Measurements from ENCODE around the gene ROGDI.

The ROGDI gene

DNA sequence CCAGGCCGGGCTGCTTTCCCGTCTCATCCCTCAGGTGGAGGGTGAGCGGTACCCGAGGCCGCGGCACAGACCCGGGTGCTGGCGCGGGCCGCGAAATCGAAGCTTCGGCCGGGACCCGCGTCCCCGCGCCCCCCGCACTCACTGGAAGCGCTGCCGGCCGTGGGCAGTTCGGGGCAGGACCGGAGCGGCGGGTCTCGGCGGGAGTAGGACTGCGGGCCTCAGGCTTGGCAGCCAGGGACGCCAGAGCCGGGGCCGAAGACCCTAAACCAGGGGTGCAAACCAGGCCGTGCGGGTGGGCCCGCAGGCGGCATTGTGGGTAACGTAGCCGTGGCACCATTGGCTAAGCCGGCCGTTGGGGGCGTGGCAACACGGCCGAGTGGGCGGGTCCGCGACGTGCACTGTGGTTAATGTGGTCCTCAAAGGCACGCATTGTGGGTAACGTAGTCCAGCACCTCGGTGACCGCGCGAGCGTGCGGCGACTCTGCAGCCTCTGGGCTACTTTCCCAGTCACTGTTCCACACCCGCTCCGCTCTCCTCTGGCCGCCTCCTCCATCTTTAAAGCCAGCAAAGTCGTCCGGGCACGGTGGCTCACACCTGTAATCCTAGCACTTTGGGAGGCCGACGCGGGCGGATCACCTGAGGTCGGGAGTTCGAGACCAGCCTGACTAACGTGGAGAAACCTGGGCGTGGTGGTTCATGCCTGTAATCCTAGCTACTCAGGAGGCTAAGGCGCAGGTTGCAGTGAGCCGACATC is 35.4 kb downstream of the ROGDI start, which contains the start of gene ZNF500:
TSS of gene ZNF500 (minus strand) at position 288 of the 754 bp plus-strand sequence. CDS start 1,184 bp downstream, outside the sequence.
- H3K4me3 ChIP-seq (ENCODE audit: low read depth, low read length) = peak within 1 kb of the TSS; percentile 82
- TF ChIP-seq, protein P1, sequence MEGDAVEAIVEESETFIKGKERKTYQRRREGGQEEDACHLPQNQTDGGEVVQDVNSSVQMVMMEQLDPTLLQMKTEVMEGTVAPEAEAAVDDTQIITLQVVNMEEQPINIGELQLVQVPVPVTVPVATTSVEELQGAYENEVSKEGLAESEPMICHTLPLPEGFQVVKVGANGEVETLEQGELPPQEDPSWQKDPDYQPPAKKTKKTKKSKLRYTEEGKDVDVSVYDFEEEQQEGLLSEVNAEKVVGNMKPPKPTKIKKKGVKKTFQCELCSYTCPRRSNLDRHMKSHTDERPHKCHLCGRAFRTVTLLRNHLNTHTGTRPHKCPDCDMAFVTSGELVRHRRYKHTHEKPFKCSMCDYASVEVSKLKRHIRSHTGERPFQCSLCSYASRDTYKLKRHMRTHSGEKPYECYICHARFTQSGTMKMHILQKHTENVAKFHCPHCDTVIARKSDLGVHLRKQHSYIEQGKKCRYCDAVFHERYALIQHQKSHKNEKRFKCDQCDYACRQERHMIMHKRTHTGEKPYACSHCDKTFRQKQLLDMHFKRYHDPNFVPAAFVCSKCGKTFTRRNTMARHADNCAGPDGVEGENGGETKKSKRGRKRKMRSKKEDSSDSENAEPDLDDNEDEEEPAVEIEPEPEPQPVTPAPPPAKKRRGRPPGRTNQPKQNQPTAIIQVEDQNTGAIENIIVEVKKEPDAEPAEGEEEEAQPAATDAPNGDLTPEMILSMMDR (IDR thresholded peaks at IDR 0.05; ENCODE audit: insufficient read depth, low read length, missing control alignments) = no peak
- DNase-seq (ENCODE audit: low read depth, low spot score) = peak; percentile 66
- ChIA-PET CTCF (interaction anchor here (1.2 to 1.4 kb wide), 2 partner anchors 32 to 190 kb away, joined by 4 to 5 read pairs; partner anchors contain the start of genes ANKS3 and DNAAF8), POLR2A (interaction anchor here (1.9 kb wide), 1 partner anchor 33 kb away, joined by 6 read pairs; the partner anchor contains the start of genes ANKS3 and DNAAF8)

DNA sequence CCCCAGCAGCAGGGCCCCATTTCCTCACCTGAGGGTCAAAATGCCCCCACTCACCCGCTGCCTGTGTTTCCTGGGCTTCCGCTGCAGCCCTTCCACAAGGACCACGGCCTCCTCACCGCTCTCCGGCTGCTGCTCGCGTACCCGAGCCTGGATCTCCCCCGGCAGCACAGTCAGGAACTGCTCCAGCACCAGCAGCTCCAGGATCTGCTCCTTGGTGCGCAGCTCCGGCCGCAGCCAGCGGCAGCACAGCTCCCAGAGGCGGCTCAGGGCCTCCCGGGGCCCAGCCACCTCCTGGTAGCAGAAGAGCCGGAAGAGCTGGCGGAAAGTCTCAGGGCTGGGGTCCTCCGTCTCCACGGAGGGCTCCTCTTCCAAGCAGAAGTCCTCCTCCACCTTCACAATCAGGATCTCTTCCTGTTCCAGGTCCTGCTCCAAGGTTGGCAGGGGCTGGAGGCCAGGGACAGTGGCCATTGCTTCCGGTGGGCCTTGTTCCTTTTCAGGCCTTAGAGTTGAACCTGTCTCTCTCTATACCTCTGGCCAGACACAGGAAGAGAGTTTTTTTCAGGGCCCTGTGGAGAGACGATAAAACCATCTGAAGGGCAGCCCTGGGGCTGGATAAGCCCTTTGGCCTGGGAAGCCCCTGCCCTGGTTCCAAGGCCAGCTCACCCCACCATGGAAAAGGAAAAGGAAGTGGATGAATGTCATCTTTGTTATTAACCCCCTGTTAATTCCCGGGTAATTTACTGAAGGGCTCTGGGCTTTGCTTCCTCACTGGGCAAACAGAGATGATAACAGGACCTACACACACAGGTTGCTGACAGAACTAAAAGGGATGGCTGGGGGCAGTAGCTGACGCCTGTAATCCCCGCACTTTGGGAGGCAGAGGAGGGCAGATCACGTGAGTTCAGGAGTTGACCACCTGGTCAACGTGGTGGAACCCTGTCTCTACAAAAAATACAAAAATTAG is 36.6 kb downstream of the ROGDI start:
- ChIA-PET POLR2A (interaction anchor here (0.6 to 1.9 kb wide), 2 partner anchors 31 to 137 kb away, joined by 3 to 6 read pairs; partner anchors contain the start of genes ANKS3 and DNAAF8), CTCF (interaction anchor here (1.2 kb wide), 1 partner anchor 191 kb away, joined by 4 read pairs; no protein-coding TSS in a partner anchor)
- peak overlapping the region; percentile 82 for H3K4me3 ChIP-seq (ENCODE audit: low read depth, low read length)
- DNase-seq (ENCODE audit: low read depth, low spot score) = no peak
- TF ChIP-seq, protein P1 (IDR thresholded peaks at IDR 0.05; ENCODE audit: insufficient read depth, low read length, missing control alignments) = no peak

DNA sequence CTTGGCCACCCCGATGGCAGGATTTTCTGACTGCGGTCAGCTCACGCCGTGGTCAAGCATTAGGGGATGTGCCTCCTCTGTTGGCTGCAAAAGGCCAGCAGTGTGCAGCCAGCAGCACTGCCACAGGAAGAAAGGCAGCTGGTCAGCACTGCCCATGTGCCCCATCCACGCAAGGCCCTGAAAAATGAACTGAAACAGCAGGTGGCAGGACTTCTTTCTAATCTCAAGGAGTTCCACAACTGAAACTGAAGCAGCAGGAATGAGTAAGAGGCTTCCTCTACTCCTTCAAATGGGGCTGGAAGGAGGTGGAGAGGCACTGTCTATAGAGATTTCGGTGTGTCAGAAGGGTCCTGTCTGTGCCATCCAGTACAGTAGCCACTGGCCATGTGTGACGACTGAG is 38.6 kb downstream of the ROGDI start:
- POLR2A ChIA-PET = no interaction called here
- H3K4me3 ChIP-seq (ENCODE audit: low read depth, low read length) = no peak overlapping the region
- CTCF ChIA-PET = interaction anchor here (2.2 kb wide), 1 partner anchor 192 kb away, joined by 8 read pairs; no protein-coding TSS in a partner anchor
- TF ChIP-seq, protein P1 (IDR thresholded peaks at IDR 0.05; ENCODE audit: insufficient read depth, low read length, missing control alignments) = no peak
- no peak for DNase-seq (ENCODE audit: low read depth, low spot score)

DNA sequence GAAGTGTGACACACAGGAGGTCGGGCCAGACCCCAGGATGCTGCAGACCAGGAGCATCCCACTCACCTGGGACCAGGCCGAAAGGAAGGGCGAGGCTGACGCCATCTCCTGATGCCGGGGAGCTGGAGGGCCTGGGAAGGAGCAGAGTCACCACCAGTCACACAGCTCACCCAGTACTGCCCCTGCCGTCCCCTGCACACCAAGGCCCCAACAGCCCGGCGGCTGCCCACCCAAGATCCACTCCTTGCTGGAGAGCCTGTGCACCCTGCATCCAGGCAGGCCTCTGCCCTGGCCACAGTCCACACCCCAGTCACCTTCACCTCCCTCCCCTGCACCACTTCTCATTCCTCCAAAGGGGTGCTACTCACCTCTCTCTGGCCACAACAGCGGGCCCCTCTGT is 40.2 kb downstream of the ROGDI start:
- DNase-seq (ENCODE audit: low read depth, low spot score) = no peak
- POLR2A ChIA-PET = no interaction called here
- TF ChIP-seq, protein P1 (IDR thresholded peaks at IDR 0.05; ENCODE audit: insufficient read depth, low read length, missing control alignments) = no peak

DNA sequence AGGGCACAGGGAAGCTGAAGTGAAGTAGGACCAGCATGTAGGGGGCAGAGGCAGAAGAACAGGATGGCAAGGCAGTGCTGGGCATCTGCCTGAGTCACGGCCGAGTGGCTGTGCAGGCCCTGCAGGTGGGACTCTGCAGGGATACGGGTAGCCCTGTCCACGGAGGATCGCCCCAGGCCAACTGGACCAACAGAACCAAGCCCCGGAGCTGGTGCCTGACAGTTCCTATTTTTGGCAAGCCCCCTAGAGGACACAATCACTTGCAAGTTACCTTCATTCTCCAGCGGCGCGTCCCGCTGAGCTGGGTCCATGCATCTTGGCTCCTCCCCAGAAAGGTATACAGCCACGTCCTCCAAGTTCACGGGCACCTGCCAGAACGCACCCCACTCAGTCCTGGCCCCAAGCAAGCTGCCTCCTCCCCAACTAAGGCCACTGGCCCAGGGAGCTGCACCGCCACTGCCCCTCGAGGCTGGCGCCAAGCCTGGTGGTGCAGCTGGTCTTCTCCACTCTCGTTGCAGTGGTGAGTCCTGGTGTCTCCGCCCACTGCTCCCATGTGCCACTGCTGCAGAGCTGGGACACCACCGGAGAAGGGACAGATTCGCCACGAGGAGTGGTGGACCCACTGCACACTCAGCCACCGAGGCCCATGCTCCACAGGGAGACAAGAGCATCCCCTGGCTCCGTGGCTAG is 42.1 kb downstream of the ROGDI start:
- no peak for DNase-seq (ENCODE audit: low read depth, low spot score)
- H3K4me3 ChIP-seq (ENCODE audit: low read depth, low read length) = no peak overlapping the region
- POLR2A ChIA-PET = no interaction called here
- TF ChIP-seq, protein P1 (IDR thresholded peaks at IDR 0.05; ENCODE audit: insufficient read depth, low read length, missing control alignments) = no peak
- CTCF ChIA-PET = interaction anchor here (0.8 kb wide), 1 partner anchor 26 kb away, joined by 3 read pairs; the partner anchor contains the start of genes ANKS3 and DNAAF8

More for the DNA sequence above, 40.2 kb downstream of the ROGDI start:
- CTCF ChIA-PET = no interaction called here
- no peak overlapping the region for H3K4me3 ChIP-seq (ENCODE audit: low read depth, low read length)
